HG03432 (cell line): ENCODE data around the gene ZDHHC4.
"Not testable (repeated sequence)": the region's sequence is repeated elsewhere in the genome, so short reads cannot be mapped to it uniquely, and the experiment has no call there.

ENCODE experiments used
- ATAC-seq: cut with Tn5 transposase; IDR thresholded peaks from one replicate; pipeline ENCODE4 v1.9.1; 2021; ENCODE audit warnings: mild to moderate bottlenecking, moderate library complexity; ENCODE audit not compliant: unreplicated experiment

ZDHHC4 gene

DNA sequence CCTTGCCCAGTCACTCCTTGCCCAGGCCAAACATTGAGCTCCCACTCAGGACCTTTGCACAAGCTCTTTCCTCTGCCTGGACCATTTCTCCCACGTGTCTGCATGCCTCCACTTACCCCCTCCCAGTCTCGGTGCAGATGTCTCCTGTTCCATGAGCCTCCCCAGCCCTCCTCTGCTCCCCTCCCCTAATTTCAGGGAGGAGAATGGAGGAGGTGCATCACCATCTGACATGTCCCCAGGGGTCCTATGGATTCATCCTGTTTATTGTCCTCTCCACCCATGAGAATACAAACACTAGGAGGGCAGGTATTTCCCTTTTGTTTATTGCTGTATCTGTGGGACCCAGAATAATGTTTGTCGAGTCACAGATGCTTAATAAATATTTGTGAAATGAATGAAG, 17.4 kb upstream of the ZDHHC4 start:
- no peak for ATAC-seq

DNA sequence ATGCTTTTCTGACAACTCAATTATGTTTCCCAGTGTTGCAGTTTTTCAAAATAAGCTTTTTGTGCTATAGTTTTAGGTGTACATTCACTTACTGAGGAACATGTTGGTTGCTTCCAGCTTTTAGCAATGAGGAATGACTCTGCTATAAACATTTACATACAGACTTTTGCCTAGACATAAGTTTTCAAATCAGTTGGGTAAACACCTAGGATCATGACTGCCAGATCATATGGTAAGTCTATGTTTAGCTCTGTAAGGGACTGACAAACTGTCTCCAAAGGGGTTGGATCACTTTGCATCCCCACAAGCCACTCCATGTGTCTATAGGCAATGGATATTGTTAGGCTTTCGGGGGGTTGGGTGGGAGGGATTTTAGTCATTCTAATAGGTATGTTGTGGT, 15.1 kb upstream of the ZDHHC4 start:
- ATAC-seq = no peak

DNA sequence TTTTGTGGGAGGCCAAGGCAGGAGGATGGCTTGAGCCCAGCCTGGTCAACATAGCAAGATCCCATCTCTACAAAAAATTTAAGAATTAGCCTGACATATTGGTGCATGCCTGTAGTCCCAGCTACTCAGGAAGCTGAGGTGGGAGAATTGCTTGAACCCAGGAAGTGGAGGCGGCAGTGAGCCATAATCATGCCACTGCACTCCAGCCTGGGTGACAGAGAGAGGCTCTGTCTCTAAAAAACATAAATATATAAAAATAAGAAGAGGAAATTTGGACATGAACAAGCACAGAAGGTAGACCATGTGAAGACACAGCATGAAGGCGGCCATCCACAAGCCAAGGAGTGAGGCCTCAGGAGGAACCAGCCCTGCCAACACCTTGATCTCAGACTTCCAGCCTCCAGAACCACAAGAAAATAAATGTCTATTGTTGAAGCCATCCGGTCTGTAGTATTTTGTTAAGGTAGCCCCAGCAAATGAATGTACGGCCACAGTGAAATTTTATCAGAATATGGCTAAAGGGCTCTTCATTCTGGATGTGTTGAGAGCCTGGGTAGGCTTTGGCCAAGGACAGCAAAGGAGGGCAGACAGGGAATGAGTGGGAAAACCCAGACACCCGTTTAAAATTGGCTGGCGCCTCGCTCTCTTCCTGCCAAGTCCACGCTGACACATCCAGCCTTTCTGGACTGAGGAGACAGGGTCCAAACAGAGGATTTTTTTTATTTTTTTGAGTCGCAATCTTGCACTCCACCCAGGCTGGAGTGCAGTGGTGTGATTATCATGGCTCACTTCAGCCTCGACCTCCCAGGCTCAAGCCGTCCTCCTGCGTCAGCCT, 13.1 kb upstream of the ZDHHC4 start:
- no peak for ATAC-seq

DNA sequence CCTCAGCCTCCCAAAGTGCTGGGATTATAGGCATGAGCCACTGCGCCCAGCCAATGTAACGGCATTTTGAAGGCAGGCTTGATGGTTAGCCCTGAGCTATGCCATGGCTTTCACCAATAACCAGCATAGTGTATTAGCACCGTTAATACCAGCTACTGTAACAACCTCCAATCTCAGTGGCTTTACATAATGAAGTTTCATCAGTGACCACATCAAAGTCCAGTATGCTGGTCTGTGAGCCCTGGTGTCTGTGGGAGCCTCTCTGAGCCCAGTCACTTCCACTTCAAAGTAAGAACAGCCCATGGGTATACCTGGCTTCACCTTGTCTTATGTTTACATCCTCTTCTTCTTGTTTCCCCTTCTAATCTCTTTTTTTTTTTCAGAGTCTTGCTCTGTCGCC, 11.6 kb upstream of the ZDHHC4 start:
- no peak for ATAC-seq

DNA sequence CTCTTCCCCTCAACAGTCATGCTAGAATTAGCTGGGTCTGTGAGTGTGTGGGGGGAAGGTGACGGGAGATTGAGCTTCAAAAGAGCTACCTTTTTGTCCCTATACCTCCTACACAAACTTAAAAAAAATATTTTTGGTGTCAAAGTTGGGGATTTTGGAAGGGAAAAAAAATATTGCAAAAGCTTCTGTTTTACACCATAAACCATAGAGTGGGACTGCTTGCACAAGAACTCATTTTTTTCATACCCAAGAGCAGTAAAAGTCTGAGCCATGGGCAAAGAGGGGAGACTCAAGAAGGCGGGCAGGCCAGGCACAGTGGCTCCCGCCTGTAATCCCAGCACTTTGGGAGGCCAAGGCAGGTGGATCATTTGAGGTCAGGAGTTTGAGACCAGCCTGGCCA, 9.4 kb upstream of the ZDHHC4 start:
- no peak for ATAC-seq

DNA sequence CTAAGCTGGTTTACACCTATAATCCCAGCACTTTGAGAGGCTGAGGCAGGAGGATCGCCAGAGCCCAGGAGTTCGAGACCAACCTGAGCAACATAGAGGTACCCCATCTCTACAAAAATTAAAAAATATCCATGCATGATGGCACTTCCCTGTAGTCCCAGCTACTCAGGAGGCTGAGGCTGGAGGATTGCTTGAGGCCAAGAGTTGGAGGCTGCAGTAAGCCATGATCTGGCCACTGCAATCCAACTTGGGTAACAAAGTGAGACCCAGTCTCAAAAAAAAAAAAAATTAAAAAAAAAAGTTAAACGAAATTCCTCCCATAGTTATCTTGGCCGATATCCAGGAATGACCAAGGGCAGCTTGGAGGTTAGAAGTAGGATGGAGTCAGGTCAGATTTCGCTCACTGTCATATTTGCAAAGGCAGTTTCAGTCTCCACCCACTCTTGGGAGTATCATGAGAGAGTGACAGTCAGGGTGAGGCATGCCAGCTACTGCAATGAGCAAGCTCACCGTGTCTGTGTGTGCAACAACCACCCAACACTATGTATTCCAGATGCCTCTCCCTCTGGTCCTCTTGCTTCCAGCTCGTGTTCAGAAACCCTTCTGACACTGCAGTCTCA, 6.0 kb upstream of the ZDHHC4 start:
- ATAC-seq = peak; percentile 59

DNA sequence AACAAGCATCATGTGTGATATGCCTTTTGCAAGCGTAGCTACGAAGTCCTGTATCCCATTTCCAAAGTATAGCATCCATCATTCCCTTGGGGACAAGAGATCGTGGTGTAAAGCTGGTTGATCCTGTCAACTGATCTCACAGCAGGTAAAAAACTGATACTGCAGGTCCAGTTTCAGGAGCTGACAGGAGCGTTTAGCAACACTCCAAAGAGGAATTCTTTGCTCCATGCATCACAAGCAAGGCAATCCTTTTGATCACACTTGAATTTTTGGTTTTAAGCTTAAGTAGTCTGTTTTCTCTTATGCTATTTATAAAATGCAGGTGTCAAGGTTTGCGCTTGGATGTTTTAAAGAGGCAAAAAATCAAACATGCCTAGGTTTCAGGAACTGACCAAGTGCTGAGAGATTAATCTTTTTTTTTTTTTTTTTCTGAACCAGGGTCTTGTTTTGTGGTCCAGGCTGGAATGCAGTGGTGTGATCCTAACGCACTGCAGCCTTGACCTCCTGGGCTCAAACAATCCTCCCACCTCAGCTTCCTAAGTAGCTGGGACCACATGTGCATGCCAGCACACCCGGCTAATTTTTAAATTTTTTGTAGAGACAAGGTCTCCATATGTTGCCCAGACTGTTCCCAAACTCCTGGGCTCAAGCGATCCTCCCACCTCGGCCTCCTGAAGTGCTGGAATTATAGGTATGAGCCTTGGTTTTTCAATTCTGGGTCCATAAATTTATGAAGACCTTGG, 1.8 kb upstream of the ZDHHC4 start:
- ATAC-seq = no peak

DNA sequence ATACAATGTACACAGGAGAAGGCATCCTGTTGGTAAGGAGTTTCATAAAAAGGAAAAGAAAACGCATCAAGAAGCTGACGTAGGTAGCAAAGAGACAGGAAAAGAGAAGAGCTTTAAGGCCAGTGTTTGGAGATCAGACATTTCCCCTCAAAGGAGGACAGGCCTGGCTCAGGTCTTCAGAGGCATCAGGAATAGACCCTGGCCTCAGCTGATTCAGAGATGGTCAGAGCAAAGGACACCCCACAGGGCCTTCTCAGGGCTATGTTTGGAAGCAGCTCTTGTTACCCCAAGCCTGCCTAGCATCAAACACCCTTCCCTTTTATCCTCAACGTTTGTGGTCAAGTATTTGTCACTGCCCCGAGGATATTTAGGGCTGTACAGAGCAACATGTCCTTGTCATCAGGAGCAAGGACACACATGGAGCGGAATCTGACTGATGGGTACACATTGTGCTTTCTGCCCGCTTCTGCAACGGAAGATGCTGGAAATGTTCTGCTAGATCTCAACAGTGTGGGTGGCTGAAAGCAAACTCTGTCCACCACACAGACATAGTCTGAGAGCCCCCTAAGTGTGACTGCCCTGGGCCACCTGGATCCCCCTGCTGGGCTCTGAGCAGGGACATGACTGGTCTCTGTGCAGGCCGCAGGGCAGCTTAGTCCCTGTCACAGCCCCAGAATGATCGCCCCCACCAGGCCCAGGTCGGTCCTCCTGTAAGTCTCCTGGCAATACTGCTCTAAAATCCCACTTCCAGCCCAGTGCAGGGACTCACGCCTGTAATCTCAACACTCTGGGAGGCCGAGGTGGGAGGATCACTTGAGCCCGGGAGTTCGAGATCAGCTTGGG, 1.0 kb upstream of the ZDHHC4 start:
- ATAC-seq = no peak

DNA sequence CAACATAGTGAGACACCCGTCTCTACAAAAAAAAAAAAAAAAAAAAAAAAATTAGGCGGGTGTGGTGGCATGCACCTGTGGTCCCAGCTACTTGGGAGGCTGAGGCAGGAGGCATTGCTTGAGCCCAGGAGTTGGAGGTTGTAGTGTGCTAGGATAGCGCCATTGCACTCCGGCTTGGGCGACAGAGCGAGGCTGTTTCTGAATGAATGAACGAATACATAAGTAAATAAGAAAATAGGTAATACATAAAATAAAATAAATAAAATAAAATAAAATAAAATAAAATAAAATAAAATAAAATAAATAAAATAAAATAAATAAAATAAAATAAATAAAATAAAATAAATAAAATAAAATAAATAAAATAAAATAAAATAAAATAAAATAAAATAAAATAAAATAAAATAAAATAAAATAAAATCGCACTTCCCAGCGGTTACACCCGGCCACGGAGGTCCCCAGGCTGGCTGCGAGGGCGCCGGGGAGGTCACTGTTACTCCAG, 336 bp upstream of the ZDHHC4 start:
- not testable (repeated sequence) for ATAC-seq

DNA sequence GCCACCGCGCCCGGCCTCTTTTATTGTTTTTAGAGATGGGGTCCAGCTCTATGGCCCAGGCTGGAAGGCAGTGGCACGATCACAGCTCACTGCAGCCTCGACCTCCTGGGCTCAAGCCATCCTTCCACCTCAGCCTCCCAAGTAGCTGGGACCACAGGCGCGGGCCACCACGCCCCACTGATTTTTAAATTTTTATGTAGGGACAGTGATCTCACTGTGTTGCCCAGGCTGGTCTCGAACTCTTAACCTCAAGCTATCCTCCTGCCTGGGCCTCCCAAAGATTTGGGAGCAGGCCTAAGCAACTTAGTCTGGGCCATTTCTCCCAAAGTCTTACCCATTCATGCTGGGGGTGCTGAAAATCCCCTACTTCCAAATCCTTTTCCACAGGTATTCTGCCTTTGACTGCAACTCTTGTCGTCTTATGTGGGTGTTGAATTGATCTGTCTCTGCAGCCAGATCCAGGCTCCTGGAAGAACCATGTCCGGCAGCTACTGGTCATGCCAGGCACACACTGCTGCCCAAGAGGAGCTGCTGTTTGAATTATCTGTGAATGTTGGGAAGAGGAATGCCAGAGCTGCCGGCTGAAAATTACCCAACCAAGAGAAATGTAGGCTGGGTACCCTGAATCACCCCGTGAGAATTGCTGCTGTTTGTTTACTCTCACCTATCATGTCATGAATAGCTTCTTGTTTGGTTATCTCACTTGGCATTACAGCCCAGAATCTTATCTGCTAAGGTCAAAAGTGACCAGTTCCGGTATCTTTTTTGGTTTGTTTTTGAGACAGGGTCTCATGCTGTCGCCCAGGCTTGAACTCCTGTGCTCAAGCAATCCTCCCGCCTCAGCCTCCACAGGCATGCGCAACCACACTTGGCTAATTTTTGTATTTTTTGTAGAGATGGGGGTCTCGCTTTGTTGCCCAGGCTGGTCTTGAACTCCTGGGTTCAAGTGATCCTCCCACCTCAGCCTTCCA, 1.1 kb downstream of the ZDHHC4 start:
- ATAC-seq = no peak

DNA sequence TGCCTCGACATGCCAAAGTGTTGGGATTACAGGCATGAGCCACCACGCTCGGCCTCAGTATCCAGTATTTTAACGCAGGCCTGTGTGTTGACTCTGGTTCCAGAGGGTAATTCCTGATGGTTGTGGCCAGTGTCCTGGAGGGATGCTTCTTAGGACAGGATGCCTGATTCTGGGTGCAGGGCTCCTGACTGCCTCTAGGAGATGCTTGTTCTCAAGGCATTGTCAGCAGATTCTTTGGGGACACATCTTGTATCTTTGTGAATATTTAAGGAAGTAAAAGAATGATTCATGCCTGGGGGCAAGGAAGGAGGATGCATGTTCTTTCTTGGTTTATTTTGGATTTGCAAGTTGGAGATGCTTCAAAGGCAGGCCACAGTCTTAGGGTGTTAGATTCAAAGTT, 2.2 kb downstream of the ZDHHC4 start:
- no peak for ATAC-seq

DNA sequence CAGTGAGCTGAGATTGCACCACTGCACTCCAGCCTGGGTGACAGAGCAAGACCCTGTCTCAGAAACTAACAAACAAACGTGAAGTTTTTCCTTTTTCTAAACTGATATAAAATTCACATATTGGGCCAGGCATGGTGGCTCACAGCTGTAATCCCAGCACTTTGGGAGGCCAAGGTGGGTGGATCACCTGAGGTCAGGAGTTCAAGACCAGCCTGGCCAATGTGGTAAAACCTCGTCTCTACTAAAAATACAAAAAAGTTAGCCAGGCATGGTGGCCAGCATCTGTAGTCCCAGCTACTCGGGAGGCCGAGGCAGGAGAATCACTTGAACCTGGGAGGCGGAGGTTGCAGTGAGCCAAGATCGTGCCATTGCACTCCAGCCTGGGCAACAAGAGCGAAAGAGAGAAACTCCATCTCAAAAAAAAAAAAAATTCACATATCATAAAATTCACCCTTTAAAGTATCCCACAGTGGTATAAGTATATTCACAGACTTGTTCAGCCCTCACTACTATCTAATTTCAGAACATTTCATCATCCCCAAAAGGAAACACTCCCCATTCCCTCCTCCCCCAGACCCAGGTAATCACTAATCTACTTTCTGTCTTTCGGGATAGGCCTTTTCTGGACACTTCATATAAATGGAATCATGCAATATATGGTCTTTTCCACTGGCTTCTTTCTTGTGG, 8.6 kb downstream of the ZDHHC4 start:
- not testable (repeated sequence) for ATAC-seq

DNA sequence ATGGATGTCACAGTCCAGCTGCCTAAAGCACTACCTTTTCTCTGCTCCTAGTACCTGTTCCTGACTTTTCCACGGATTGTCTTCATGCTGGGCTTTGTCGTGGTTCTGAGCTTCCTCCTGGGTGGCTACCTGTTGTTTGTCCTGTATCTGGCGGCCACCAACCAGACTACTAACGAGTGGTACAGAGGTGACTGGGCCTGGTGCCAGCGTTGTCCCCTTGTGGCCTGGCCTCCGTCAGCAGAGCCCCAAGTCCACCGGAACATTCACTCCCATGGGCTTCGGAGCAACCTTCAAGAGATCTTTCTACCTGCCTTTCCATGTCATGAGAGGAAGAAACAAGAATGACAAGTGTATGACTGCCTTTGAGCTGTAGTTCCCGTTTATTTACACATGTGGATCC, 11.3 kb downstream of the ZDHHC4 start:
- ATAC-seq = no peak

DNA sequence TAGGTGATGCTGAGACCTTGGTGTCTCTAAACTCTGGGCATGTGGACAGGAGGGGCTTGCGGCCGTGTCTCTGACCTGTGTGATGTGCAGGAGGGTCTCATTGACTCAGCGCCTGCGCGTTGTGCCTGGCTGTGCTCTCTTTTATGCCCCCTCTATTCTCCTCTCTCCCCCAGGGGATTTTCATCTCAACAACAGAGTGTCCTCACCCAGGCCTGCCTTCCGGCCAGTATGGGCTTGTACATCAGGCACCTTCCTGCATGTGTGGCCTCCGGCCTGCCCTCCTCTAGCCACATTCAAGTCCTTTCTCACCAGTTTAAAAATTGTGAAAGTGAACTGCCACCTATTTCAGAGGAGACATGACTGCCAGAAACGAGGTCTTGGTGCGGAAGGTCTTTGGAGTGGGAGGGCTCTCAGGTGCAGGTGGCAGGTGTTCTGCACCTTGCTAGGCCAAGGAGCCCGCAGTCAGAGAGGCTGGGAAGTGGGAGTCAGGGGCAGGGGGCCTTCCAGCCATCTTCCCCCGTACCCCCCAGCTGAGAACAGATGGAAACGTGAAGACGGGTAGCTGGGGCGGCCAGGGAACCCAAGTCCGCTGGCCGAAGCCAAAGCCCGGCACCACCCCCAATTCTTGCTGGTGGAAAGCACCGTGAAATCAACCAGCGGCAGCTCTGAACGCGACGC, 12.0 kb downstream of the ZDHHC4 start:
- no peak for ATAC-seq

DNA sequence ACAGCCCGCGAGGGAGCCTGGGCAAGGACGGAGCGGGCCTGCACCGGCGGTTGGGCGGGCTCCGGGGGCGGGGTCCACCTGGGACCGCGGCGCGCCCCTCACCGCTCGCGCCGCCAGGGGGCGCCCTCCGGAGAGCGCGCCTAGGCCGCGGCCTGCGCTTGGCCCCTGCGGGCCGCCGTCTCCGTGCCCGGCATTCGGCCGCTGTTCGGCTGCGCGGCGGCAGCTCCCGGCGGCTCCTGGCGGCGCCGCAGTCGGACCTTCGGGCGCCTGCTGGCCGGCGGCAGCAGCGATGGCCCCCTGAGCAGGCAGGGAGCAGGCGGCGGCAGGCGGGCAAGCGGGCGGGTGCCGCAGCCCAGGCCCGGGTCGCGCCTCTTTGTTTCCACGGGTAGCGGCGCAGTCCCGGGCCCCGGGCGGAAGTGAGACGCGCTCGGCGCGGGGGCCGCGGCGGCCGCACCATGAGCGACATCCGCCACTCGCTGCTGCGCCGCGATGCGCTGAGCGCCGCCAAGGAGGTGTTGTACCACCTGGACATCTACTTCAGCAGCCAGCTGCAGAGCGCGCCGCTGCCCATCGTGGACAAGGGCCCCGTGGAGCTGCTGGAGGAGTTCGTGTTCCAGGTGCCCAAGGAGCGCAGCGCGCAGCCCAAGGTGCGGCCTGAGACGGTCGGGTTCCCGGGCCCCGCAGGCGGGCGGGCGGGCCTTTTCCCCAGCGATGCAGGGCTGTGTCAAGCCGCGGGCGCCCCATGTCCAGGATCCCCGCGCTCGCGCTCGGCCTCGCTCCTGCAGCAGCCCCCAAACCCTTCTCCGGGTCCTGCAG, 12.8 kb downstream of the ZDHHC4 start, which contains the start of gene INTS15:
INTS15 (plus strand) TSS at position 193 of the 816 bp plus-strand sequence; CDS start at position 456, 263 bp downstream.
- peak; percentile 87 for ATAC-seq

DNA sequence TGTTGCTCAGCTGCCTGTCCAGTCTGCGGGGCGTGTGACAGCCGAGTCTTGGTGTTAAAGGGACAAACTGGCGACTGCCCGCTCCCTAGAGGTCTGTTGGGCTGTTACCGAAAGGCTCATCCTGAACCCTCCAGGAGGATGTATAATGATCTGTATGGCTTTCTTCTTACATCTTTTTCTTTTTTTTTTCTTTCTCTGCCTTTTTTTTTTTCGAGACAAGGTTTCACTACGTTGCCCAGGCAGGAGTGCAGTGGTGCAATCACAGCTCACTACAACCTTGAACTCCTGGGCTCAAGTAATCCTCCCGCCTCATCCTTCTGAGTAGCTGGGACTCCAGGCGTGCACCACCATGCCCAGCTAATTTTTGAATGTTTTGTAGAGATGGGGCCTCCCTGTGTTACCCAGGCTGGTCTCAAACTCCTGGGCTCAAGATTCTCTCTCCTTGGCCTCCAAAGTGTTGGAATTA, 13.4 kb downstream of the ZDHHC4 start:
- peak; percentile 26 for ATAC-seq

DNA sequence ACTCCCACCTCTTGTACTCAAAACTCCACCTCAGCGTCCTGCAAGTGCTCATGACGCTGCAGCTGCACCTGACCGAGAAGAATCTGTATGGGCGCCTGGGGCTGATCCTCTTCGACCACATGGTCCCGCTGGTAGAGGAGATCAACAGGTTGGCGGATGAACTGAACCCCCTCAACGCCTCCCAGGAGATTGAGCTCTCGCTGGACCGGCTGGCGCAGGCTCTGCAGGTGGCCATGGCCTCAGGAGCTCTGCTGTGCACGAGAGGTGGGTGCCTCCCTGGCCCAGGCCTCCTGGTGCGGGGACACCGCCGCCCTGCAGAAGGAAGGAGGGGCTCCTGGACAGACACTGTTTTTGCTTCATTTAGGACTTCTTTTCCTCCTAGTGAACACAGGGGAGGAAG, 22.8 kb downstream of the ZDHHC4 start:
- ATAC-seq = no peak
